Activated T-cell treated with anti-CD3 and anti-CD28 coated beads for 48 hours (primary cell): Measurements from ENCODE around the gene OPRL1.
"Not testable (repeated sequence)": the region's sequence is repeated elsewhere in the genome, so short reads cannot be mapped to it uniquely, and the experiment has no call there.

Experiments used
- DNase-seq: peaks from one replicate; pipeline ENCODE4 v3.0.0-alpha.2; 2020; ENCODE audit warnings: low read depth

The OPRL1 gene

DNA sequence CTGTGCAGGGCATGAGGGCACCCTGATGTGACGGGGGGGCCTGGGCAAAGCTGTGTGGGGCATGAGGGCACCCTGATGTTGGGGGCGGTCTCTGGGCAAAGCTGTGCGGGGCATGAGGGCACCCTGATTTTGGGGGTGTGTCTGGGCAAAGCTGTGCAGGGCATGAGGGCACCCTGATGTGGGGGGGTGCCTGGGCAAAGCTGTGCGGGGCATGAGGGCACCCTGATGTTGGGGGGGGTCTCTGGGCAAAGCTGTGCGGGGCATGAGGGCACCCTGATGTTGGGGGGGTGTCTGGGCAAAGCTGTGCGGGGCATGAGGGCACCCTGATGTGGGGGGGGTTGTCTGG lies 37.5 kb downstream of the OPRL1 start:
- not testable (repeated sequence) for DNase-seq

DNA sequence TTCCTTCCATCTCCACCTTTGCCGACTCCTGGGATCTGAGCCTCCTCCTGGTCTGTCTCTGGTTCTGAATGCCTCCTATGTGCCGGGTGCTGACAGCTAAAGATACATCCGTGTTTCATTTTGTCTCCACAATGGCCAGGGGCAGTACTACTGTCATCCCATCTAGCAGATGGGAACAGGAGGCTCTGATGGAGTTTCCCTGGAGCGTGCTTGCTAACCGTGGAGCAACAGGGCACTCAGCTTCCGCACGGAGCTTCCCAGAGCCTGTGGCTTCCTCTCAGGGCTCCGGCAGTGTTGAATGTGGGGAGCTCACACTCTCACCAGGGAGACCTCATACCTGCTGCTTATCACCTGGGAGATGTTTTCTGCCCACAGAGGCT lies 39.4 kb downstream of the OPRL1 start:
- no peak for DNase-seq

DNA sequence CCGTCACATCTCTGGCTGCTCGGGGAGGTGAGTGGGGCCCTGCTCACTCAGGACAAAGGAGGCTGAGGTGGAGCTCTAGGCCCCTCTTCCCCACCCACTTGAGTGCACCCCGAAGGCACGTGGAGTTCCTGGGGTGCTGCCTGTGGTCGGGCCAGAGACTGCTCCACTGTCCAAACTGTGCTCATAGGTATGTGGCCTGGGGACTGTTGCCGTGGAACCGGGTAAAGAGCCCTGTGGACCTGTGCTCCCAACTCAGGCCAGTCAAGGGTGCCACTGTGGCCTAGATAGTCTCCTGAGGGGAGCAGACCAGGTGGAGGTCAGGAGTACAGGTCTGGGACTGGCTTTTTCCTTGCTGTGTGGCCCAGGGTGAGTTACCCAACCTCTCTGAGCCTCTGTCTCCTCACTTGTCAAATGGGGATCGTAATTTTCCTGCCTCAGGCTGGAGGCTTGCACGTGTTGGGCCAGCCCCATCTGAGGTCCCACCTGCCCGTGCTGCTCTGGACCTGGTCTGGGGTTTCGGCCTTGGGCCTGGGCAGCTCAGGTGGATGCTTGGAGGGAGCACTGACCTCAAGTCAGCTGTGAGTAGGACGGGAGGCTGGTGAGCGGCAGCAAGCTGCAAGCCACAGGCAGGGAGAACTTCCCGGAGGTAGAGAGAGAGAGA lies 39.9 kb downstream of the OPRL1 start:
- DNase-seq, result no peak

DNA sequence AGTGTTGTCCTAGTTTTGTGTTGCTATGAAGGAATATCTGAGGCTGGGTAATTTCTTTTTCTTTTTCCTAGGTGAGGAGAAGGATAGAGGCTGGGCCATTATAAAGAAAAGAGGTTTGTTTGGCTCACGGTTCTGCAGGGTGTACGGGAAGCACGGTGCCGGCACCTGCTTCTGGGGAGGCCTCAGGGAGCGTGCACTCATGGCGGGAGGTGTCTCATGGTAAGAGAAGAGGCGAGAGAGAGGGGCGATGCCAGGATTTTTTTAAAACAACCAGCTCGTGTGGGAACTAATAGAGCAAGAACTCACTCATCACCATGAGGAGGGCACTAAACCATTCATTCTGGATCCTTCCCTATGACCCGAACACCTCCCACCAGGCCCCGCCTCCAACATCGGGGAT lies 41.7 kb downstream of the OPRL1 start:
- DNase-seq, result no peak

DNA sequence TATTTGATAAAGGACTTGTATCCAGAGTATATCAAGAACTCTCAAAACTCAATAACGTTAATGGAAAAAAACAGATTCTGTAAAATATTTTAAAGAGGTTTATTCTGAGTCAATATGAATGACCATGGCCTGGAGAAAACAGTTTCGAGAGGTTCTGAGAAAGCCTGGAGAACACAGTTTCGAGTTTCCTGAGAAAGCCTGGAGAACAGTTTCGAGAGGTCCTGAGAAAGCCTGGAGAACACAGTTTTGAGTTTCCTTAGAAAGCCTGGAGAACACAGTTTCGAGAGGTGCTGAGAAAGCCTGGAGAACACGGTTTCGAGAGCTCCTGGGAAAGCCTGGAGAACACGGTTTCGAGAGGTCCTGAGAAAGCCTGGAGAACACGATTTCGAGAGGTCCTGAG lies 43.0 kb downstream of the OPRL1 start:
- not testable (repeated sequence) for DNase-seq

DNA sequence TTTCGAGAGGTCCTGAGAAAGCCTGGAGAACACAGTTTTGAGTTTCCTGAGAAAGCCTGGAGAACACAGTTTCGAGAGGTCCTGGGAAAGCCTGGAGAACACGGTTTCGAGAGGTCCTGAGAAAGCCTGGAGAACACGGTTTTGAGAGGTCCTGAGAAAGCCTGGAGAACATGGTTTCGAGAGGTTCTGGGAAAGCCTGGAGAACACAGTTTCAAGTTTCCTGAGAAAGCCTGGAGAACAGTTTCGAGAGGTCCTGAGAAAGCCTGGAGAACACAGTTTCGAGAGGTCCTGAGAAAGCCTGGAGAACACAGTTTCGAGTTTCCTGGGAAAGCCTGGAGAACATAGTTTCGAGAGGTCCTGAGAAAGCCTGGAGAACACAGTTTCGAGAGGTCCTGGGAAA lies 43.6 kb downstream of the OPRL1 start:
- DNase-seq, result not testable (repeated sequence)

DNA sequence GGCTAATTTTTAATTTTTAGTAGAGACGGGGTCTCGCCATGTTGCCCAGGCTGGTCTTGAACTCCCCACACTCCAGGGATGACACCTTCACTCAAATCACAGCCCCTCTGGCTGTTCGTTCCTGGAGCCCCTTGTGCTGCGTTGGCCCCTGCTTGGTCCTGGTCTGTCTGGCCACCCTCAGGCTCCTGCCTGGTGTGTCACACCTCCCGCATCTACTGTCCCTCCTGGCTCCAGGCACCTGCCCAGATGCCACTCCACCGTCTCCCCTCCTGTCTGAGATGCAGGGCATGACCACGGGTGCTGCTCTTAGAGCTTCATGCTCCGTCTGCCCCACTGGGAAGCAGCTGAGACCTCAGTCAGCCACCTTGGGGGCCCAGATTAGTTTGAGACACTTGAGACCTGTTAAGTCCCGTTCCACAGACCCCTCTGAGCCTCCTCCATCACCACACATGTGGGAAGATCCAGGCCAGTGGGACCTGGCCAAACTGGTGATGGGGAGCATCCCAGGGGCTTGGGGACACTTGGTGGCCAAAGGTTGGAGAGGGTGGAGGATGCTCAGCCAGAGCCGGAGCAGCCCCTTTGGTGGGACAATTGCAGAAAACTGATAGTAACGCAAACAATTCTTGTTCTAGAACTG lies 49.4 kb downstream of the OPRL1 start:
- DNase-seq, result no peak

DNA sequence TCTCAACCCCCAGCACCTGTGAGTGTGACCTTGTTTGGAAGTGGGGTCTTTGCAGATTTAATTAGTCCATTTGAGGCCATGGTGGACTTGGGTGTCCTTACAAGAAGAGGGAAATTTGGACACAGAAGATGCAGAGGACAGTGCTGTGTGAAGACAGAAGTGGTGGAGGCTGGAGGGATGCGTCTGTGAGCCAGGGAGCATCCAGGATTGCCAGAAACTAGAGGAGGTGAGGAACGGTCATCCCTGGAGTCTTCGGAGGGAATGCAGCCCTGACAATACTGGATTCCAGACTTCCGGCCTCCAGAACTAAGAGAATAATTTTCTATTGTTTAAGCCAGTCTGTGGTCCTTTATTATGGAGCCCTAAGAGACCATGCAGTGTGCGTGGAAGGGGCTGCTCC lies 50.4 kb downstream of the OPRL1 start:
- no peak for DNase-seq

DNA sequence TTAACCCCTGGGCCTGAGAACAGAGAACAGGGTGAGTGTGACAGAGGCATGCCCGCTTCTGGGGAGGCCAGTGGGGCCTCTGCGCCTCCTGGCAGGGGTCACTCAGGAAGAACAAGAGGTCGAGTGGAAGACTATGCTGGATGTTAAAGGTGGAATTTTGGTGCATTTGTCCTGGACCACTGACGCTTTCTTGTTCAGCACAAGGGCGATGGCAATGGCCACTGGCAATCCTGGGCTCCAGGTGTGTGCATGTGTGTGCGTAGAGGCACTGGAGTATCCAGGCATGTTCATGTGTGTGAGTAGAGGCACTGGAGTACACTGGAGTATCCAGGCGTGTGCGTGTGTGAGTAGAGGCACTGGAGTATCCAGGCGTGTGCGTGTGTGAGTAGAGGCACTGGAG lies 51.0 kb downstream of the OPRL1 start:
- no peak for DNase-seq

DNA sequence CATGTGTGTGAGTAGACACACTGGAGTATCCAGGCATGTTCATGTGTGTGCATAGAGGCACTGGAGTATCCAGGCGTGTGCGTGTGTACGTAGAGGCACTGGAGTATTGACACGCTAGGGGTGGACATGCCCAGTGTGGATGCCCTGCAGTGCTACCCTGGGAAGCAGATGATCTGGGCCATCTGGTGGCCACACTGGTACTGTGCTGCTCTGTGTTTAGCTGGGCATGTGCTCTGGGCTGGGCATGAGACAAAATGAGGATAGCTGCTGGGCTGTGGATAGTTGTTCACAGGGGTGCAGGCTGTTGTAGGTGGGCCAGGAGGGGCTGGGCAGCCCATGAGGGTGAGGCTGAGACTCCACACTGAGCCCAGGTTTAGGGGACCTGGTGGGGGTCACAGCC lies 51.5 kb downstream of the OPRL1 start:
- DNase-seq, result no peak

DNA sequence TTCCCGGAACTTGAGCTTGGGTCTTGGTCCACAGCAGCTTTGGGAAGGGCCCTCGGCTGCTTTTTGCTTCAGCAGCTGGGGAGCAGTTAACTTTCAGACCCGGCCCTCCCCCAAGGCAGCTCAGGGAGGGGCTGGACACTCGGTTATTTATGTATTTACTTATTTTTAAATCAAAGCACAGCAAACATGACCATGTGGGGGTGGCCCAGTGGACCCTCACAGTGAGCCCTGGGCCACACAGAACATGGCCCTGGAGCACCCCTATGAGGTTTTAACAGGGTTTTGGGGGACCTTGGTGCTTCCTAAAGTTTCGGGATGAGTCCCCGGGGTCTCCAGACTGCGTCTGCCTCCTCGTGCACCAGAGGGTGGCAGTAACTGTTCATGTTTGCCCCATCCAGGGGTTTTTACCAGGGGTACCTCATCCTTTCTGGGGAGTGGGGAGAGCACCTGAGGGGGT lies 54.1 kb downstream of the OPRL1 start:
- no peak for DNase-seq

DNA sequence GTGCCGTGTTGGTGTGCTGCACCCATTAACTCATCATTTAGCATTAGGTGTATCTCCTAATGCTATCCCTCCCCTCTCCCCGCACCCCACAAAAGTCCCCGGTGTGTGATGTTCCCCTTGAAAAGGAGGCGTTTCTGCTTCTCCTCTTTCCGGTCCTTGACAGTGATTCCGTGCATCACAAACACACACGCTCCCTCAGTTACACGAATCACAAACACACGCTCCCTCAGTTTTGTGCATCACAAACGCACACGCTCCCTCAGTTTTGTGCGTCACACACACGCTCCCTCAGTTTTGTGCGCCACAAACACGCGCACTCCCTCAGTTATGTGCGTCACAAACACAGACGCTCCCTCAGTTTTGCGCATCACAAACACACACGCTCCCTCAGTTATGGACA lies 54.9 kb downstream of the OPRL1 start:
- DNase-seq, result not testable (repeated sequence)

DNA sequence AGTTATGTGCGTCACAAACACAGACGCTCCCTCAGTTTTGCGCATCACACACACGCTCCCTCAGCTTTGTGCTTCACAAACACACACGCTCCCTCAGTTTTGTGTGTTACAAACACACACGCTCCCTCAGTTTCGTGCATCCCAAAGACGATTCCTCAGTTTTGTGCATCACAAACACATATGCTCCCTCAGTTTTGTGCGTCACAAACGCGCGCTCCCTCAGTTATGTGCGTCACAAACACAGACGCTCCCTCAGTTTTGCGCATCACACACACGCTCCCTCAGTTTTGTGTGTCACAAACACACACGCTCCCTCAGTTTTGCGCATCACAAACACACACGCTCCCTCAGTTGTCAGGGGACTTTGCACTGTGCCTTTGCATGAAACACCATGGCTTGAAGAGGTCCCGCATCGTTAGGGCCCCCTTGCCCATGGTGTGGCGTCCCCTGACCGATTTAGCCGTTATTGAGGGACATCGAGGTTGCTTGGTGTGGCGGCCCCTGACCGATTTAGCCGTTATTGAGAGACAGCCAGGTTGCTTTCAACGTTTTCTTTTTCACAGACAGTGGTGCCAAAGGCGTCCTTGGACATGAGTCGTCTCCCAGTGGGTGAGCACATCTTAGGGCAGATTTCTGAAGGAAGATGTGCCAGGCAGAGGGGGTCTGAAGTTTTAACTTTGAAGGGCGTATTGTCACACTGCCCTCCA lies 56.3 kb downstream of the OPRL1 start:
- no peak for DNase-seq

DNA sequence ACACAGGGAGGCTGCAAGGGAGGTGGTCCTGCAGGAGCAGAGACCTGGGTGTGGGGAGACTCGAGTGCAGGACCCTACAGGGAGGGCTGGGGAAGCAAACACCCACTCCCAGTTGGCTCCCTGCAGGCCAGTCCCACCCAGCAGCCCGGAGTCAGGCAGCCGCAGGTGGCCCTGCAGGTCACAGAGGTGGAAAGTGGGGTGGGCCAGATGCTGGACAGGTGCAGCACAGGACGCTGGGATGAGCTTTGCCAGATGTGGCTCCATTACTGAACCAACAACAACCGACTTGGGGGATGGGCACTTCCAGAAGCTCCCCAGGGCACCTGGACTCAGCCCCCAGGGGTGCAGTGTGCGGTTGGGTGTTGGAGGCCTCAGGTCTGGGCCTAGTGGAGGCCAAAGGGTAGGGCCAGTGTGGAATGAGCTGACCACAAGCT lies 57.7 kb downstream of the OPRL1 start:
- DNase-seq, result no peak

DNA sequence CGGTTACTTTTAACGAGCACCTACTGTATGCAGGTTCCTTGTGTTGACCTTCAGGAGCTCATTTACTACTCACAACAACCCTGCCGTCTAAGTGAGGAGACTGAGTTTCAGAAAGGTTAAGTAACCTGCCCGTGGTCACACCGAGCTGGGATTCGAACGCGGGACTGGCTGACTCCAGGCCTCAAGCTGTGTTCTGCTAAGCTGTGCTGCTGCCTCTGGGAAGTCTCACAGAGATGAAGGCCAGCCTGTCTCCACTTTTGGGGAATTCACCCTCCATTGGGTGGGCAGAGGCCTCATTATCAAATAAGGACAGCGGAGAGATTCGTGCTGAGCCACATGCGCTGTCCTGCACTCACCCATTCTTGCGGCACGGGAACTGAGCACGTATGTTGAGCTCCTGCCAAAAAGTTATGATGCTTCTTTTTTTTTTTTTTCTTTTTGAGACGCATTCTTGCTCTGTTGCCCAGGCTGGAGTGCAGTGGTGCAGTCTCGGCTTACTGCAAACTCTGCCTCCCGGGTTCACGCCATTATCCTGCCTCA lies 58.5 kb downstream of the OPRL1 start:
- DNase-seq, result no peak

DNA sequence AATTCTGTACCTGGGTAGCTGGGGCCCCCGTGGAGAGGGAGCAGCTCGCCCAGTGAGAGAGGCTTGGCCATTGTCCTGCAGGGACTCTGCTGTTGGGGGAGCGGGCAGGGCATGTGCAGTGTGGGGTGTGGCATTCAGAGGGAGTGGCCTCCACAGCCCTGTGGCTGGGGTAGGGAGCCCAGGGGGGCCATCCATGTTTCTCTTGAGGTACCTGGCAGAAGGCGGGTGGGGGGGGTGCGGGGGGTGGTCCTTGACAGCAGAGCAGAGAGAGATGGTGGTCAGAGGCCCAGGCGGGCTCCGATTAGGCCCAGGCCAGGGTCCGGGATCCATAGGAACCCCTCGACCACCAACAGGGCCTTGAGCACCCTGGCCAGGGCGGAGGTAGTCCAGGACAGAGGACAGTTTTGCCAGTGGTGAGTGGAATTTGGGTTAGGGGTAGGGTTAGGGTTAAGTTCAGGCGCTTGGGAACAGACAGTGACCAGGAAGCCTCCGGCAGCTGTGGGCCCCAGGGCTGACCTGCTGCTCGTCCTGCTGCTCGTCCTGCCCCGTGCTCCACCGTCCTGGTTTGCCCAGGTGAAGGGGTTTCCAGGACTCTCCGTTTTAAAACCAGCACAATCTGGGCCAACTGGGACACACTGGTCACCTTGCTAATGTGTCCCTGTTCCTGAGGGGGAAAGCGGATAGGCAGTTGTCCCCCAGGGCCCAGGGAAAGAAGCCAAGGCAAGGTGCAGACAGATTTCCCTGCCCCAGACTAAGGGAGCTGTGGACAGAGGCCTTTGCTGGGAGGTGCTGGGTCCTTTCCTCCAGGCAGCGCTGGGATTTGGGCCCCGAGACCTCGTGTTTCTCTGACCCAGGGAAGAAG lies 59.5 kb downstream of the OPRL1 start:
- DNase-seq, result no peak

DNA sequence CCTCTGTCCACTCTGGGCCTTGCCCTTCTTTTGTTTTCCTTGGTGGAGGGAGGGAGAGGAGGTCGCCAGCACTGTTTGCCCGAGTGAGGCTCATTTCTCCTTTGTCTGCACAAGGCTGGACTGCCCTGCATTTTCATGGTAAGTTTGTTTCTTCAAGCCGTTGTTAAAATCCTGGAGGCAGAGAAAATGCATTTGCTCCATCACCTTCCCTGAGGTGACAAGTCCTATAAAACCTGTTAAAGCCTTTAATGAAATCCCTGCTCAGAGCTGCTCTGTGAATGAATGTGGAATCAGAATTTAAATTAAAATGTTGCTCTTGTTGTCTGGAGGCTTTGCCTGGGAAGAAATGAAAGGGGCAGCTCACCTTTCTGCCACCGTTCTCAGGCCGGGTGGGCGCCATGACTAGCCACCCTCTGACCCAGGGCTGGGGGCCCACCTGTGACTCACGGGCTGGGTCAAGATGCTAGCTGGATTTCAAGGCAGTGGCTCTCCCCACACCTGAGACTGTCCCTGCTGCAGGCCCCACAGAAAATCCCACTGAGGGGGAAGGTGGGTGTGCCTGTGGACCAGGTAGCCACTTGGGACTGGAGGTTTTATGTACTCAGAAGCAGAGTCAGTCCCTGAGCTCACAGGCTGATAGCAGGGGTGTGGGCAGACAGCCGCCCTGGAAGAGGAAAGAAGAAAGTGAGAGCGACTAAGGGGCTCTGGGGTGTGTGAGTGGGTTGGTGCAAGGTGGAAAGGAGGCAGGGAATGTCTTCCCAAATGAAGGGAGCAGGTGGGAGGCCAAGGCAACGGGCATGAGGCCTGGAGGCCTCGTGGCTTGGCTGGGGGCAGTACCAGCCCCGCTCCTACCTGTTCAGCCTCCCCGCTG lies 60.4 kb downstream of the OPRL1 start:
- DNase-seq, result no peak

DNA sequence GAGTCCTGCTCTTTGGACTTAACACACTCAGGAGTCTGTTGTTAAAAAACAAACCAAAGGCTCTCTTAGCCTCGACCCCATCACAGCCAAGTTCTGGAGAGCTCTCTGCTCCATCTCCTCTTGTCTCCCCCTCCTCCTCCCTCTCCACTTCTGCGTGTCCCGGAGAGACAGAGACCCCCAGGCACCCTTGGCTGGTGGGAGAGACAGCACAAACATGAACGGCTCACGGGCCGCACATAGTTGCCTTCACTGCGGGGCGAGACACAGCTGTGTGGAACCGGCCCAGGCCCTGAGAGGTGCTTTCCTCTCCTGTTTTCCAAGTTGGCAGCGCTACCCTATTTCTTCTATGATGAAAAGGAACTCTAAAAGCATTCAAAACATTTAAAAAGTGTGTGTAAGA lies 61.1 kb downstream of the OPRL1 start:
- no peak for DNase-seq

DNA sequence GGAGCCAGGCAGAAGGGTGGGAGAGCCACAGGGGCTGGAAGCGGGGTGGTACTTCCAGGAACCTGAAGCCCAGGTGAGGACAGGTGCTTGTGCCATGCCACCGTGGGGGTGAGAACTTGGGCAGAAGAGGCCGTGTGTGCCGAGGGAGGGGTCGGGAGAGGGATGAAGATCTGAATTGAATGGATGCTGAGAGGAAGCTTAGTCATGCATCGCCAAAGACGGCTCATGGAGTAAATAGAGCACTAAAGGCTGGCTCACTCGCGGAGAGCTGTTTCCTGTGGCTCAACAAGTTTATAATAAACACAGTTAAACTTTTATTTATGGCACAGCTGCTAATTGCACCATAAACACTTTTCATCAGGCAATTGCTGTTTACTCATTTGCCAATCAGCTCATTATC lies 62.7 kb downstream of the OPRL1 start:
- no peak for DNase-seq

DNA sequence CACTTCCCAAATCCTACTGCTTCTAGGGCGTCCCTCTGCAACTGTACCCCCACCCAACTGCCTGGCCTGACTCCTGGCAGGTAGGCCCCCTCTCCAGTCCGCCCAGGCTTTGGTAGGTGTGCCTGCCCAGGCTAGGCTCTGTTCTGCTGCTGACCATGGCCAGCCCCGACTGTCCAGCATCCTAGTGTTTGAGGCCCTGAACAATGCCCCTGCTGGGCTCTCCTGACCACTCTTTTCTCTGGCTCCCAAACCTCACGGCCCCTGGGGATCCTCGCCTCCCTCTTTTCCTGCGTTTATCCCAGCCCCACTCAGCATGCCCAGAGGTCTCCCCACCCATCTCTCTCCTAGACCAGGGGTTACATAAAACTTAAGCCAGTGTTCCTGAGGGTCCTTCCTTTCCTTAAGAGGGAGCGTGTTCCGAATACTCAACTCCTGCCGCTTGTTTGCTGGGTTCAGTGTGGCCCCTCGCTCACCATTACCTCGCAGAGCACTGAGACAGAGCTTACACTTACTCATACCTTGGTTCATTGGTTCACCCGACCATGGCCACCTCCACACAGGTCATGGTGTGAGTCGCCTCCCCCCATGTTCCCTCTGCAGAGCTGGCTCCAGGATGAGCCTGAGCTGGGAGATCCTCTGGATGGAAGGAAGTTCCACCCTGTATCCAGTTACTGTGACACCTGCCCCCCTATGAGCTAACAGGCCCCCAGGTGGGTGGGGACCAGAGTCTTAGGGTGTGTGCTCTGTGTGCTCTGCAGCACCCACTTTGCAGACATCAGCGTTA lies 63.3 kb downstream of the OPRL1 start:
- no peak for DNase-seq
